Mesothelial cell of epicardium (in vitro differentiated cells): ENCODE data around the gene SULT4A1. TPM values are rescaled to one million over a fixed set of nuclear protein-coding genes. Genes with fewer than 3 reads are reported as not detected.

Source experiments
- DNase-seq, 2 experiments: peaks; one replicate each; pipeline ENCODE4 v3.0.0; 2021; ENCODE audit warnings: low spot score in 2 of 2; ENCODE audit not compliant: unreplicated experiment in 2 of 2
- H3K27ac Mint-ChIP-seq: 2 replicates; pipeline ENCODE4 v1.8.0; 2021; ENCODE audit warnings: mixed read lengths
- H3K27me3 Mint-ChIP-seq: 2 replicates; pipeline ENCODE4 v1.8.0; 2021; ENCODE audit warnings: low read depth, mixed read lengths
- H3K36me3 Mint-ChIP-seq: 2 replicates; pipeline ENCODE4 v1.8.0; 2021; ENCODE audit warnings: mixed read lengths
- H3K4me1 Mint-ChIP-seq: 2 replicates; pipeline ENCODE4 v1.8.0; 2021; ENCODE audit warnings: mixed read lengths
- H3K4me3 Mint-ChIP-seq: 2 replicates; pipeline ENCODE4 v1.8.0; 2021; ENCODE audit warnings: mild to moderate bottlenecking, moderate library complexity, mixed read lengths
- H3K9me3 Mint-ChIP-seq: 2 replicates; pipeline ENCODE4 v1.8.0; 2021; ENCODE audit warnings: mixed read lengths
- total RNA-seq: library from RNA; stranded (reverse); gene quantifications from 3 replicates; pipeline ENCODE4 v1.2.1, GENCODE V29; 2021
- TF ChIP-seq, protein P1 (sequence below): fragments of 200-600 bp; sonication (generic); IDR thresholded peaks from one replicate; pipeline ENCODE4 v1.5.0; 2021; ENCODE audit warnings: antibody characterized with exemption; ENCODE audit not compliant: unreplicated experiment

Gene SULT4A1
- total RNA-seq, 1 donor from 2014 or later, result 7.1 TPM

- TF ChIP-seq, protein P1, sequence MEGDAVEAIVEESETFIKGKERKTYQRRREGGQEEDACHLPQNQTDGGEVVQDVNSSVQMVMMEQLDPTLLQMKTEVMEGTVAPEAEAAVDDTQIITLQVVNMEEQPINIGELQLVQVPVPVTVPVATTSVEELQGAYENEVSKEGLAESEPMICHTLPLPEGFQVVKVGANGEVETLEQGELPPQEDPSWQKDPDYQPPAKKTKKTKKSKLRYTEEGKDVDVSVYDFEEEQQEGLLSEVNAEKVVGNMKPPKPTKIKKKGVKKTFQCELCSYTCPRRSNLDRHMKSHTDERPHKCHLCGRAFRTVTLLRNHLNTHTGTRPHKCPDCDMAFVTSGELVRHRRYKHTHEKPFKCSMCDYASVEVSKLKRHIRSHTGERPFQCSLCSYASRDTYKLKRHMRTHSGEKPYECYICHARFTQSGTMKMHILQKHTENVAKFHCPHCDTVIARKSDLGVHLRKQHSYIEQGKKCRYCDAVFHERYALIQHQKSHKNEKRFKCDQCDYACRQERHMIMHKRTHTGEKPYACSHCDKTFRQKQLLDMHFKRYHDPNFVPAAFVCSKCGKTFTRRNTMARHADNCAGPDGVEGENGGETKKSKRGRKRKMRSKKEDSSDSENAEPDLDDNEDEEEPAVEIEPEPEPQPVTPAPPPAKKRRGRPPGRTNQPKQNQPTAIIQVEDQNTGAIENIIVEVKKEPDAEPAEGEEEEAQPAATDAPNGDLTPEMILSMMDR, result no peak
- H3K9me3 Mint-ChIP-seq, result no peaks in the 10 kb centered on the region
- H3K4me3 Mint-ChIP-seq, result peak overlapping the region; percentile 13
- peaks cover 24% of the 10 kb centered on the region for H3K4me1 Mint-ChIP-seq
- no peak for DNase-seq
- no peak overlapping the region for H3K27ac Mint-ChIP-seq
- no peaks in the 10 kb centered on the region for H3K27me3 Mint-ChIP-seq
- H3K36me3 Mint-ChIP-seq, result peaks cover 5% of the 10 kb centered on the region
Measured at GRCh38 chr22:43814264-43814663, 48.0 kb downstream of the SULT4A1 start.

- H3K4me1 Mint-ChIP-seq, result peaks cover 24% of the 10 kb centered on the region
- H3K36me3 Mint-ChIP-seq, result peaks cover 5% of the 10 kb centered on the region
- TF ChIP-seq, protein P1, result no peak
- peak overlapping the region; percentile 94 for H3K27ac Mint-ChIP-seq
- no peaks in the 10 kb centered on the region for H3K9me3 Mint-ChIP-seq
- no peak for DNase-seq
- peak overlapping the region; percentile 89 for H3K4me3 Mint-ChIP-seq
- no peaks in the 10 kb centered on the region for H3K27me3 Mint-ChIP-seq
Measured at GRCh38 chr22:43812890-43813289, 49.4 kb downstream of the SULT4A1 start.

DNA sequence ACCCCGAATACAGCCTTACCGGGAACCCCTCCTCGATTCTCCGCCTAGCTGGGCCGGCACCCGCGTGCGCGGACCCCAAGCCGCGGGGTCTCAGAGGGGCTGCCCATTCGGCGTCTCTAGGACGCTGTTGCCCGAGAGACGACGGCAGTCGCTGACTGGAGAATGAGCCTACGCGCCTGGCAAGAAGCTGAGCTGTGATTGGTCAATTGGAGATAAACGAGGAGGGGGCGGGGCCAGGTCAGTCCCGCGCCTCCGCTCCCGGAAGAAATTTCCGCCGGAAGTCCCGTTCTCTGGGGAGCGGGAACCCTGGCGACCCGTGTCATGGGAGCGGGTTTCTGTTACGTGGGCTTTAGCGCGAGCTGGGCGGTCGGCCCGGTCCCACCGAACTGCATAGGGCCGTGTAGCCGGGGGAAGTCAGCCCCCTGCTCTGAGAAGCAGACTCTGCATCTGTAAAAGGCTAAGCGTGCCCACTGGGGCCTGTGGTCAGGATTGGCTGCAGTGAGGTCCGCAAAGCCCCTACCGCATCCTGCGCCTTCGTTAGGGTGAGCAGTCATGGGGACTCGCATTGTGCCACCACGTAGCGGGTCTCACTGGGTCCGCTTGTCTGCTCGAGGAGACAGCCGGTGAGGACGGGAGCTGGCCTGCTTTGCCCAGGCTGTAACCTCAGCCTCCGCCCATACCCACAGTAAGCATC, 50.0 kb downstream of the SULT4A1 start, which contains the start of gene EFCAB6:
EFCAB6 (minus strand) TSS at position 157 of the 694 bp plus-strand sequence. CDS start 29,987 bp downstream, outside the sequence.
- Mint-ChIP-seq H3K27ac (peak within 1 kb of the TSS; percentile 94), H3K4me3 (peak within 1 kb of the TSS; percentile 89), H3K4me1 (peaks cover 24% of the 10 kb centered on the region), H3K27me3 (no peaks in the 10 kb centered on the region), H3K9me3 (no peaks in the 10 kb centered on the region), H3K36me3 (peaks cover 5% of the 10 kb centered on the region)
- peak; percentile 89 to 94 for DNase-seq
- TF ChIP-seq, protein P1, result no peak

DNA sequence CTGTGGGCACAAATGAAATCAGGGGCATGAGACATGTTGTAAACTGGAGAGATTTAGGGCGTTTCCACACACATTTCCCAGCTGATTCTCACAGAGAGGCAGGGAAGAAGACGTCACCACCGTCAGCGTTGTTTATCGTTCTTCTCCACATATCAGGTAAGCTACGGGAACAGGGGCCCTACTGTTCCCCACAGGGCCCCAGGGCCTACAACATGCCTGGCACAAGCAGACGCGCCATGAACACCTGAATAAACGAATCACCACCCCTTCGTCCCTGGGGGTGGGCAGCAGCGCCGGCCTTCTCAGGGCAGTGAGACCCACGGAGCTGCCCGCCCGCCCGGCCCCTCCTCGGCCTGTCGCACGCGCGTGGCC, 50.5 kb downstream of the SULT4A1 start:
- Mint-ChIP-seq H3K4me1 (peaks cover 24% of the 10 kb centered on the region), H3K27ac (peak overlapping the region; percentile 94), H3K4me3 (peak overlapping the region; percentile 89), H3K36me3 (peaks cover 5% of the 10 kb centered on the region), H3K9me3 (no peaks in the 10 kb centered on the region), H3K27me3 (peaks cover 2% of the 10 kb centered on the region)
- DNase-seq, result no peak
- TF ChIP-seq, protein P1, result no peak

DNA sequence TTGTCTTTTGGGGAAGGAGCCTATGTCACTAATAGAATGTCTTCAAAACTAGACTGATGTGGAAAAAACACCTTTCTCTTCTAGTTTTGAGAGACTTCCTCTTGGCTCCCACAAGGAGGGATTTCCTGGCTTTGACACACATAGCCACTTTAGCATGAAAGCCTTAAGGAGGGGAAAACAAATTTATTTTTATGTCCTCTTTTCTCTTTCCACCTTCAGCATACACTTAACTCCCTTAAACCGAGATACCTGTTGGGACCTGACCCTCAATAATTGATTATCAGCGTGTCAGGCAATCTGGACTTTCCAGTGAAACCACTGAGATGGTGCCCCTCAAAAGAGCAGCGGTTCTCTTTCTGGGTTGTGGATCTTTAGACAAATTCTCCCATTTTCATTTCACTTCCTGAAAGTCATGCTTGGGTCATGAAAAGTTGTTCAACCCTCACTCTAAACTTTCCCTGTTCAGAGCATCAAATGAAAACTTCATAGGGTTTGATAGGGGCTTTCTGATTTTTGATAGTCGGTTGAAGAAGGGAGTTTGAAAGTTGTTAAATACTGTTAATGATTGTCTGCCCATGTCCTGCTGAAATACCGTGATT, 59.3 kb downstream of the SULT4A1 start:
- no peaks in the 10 kb centered on the region for H3K4me1 Mint-ChIP-seq
- H3K36me3 Mint-ChIP-seq, result peaks cover 2% of the 10 kb centered on the region
- H3K27ac Mint-ChIP-seq, result no peak overlapping the region
- TF ChIP-seq, protein P1, result no peak
- H3K4me3 Mint-ChIP-seq, result no peak overlapping the region
- DNase-seq, result no peak
- H3K27me3 Mint-ChIP-seq, result peaks cover 52% of the 10 kb centered on the region
- peaks cover 25% of the 10 kb centered on the region for H3K9me3 Mint-ChIP-seq
